AG08396 (cell line): ENCODE data around the gene CRIP1.

Source experiments
- DNase-seq: peaks from one replicate; pipeline ENCODE4 v3.0.0; 2012; ENCODE audit warnings: low spot score, mixed read lengths

Gene CRIP1

DNA sequence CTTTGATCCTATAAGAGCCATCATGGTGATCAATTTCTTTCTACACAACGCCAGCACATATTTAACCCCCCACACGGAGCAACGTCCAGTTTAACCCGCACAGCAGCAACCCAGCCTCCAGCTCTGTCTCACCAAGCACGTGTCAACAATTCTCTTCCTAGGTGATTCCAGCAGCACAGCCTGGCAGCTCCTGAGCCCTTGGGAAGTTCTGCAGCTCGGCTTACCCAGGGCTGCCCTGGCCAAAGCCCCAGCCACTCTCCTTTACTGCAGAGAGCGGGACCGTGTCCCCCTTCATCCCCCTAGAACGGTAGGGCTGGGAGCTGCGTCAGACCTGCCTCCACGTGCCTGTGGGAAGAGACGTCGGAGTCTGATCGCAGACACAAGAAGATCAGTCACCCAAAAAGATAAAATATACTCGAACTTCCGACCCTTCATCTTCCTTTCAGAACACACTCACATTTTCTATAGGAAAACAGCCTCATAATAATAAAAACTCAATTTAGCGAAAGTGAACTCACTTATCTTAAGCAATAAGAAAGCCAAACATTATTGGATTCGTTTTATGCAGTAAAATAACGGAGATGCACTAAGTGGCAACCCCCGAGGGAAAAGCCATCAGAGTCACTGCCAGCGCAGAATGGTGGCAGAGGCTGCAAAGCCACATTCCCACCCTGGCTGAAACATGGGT, 47.3 kb downstream of the CRIP1 start:
- no peak for DNase-seq

DNA sequence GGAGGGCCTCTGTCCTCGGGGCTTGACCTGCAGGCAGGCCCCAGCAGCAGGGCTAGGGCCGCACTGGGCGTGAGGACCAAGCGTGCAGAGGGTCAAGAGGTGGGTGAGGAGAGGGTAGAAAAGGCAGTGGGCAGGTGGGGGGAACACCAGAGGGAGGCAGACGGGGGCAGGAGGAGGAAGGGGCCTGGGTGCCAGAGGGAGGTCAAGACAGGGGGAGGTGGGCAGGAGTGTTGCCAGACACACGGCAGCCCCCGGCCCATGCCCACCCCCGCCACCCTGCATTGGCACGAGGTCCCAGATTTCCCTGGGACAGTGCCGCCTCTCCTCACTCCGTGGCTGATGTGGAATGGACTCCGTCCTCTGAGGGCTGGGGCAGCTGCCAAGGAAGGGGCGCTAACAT, 47.9 kb downstream of the CRIP1 start:
- DNase-seq, result no peak

DNA sequence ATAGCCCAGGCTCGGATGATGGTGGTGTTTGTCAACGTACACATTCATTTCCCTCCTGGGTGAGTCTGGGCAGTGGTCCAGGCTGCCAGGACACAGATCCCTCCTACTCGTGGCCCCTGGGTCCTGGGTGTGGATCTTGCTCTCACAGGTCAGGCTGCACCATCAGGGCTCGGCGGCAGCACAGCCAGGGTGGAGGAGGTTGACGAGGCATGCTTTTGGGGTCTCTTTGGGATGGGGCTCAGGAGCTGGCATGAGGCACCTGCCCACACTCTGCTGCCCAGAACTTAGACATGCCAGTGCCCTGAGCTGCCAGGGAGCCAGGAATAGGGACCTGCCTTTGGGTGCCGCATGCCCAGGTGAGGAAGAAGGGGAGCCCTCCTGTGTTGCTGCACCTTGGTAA, 49.4 kb downstream of the CRIP1 start:
- DNase-seq, result no peak

DNA sequence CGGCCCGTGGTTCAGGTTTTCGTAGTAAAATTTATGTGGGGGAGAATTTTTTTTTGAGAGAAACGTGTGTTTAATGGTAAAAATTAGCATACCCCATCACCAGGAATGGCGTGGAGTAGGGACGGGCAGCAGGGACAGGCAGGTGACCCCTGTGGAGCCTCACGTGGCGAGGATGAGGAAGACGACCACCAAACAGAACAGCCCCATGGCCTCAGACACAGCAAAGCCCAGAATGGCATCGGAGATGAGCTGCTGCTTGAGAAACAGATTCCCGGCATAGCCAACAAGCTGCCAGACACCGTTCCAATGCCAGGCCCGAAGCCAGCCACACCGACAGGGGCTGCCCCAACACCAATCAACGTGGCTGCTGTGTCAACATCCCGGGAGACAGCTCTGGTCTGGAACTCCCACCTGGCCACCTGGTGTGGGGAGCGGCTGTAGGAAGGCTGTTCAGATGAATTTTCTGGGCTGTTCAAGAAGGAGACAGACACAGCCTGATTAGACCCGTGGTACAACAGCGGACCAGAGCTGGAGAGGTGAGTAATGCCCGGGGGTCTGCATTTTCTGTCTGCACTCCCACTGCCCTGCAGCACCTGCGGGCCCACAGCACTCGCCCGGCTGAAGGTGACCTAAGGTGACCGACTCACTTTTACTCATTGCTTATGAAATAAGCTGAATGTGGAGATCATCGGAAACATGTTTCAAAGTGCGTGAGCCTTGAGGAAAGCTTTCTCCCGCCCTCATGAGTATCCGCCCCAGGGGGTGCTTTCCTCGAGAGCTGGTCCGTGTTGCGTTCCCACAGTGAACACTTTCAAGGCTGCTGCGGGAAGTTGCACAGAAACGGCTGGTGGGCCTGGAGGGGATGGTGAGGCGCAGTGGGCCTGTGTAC, 50.2 kb downstream of the CRIP1 start:
- DNase-seq, result no peak

DNA sequence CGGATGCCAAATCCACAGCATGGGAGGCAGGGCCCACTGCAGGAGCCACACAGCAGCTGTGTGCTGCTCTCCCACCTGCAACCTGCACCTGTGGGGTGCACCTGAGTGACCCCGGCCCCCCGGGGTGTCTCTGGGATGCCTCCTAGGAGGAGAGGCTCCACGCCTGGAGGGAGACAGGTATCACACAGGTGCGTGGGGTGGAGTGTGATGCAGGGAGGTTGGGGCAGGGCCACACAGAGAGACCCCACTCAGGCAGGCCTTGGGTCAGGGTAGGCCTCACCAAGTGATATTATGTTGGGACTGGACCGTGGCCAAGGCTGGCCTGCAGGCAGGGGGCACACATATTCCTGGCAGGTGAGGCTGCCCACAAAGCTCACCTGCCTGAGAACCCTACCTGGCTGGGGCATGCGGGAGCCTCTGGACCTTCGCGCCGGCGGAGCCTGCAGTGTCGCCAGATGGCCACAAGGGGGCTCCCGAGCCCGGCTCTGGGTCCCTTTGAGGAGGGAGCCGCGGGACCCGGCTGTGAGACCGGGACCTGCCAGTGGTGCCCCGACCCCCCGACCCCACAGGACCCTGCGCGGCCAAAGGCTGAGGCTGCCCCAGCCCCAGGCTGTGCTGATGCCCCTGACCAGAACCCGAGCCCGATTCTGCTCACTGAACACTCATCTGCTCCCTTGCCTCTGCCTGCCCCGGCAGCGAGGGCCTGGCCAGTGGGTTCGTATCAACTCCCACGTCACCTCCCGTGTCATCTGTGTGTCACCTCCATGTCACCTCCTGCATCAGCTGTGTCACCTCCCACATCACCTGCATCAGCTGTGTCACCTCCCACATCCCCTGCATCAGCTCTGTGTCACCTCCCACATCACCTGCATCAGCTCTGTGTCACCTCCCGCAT, 51.1 kb downstream of the CRIP1 start:
- peak; percentile 86 for DNase-seq
